OCI-LY1 (cell line): ENCODE results near the gene AGAP9.
"Not testable (repeated sequence)": the region's sequence is repeated elsewhere in the genome, so short reads cannot be mapped to it uniquely, and the experiment has no call there.

Source experiments
- H2AFZ ChIP-seq: fragments of 200-600 bp; sonication (generic), shearing (Covaris generic); 2 replicates; pipeline ENCODE4 v1.6.0; 2014; ENCODE audit warnings: antibody characterized with exemption, mild to moderate bottlenecking, low read length
- H3F3A ChIP-seq: fragments of 200-600 bp; sonication (generic), shearing (Covaris generic); 2 replicates; pipeline ENCODE4 v1.6.0; 2014; ENCODE audit warnings: mild to moderate bottlenecking, antibody characterized with exemption, low read length, moderate library complexity; ENCODE audit not compliant: insufficient read depth
- H3K27ac ChIP-seq: fragments of 200-600 bp; sonication (generic); 2 replicates; pipeline ENCODE4 v1.5.1; 2014; ENCODE audit warnings: low read length, mixed run types, mild to moderate bottlenecking, low read depth; ENCODE audit not compliant: poor library complexity, severe bottlenecking
- H3K27me3 ChIP-seq: fragments of 200-600 bp; sonication (generic); 2 replicates; pipeline ENCODE4 v1.6.0; 2014; ENCODE audit warnings: antibody characterized with exemption, mild to moderate bottlenecking, low read length, moderate library complexity; ENCODE audit not compliant: insufficient read depth
- H3K36me3 ChIP-seq: fragments of 200-600 bp; sonication (generic); 2 replicates; pipeline ENCODE4 v1.6.1; 2014; ENCODE audit warnings: mild to moderate bottlenecking, antibody characterized with exemption, low read length, moderate library complexity, mixed read lengths; ENCODE audit not compliant: insufficient read depth
- H3K4me1 ChIP-seq: fragments of 200-600 bp; sonication (generic); 2 replicates; pipeline ENCODE4 v1.5.1; 2014; ENCODE audit warnings: mild to moderate bottlenecking, low read length, moderate library complexity; ENCODE audit not compliant: insufficient read depth, severe bottlenecking
- H3K4me2 ChIP-seq: fragments of 200-600 bp; sonication (generic), shearing (Covaris generic); 2 replicates; pipeline ENCODE4 v1.6.1; 2014; ENCODE audit warnings: low read length
- H3K4me3 ChIP-seq: fragments of 200-600 bp; sonication (generic); 2 replicates; pipeline ENCODE4 v1.5.1; 2014; ENCODE audit warnings: low read length, low read depth, mild to moderate bottlenecking, mixed read lengths; ENCODE audit not compliant: poor library complexity, severe bottlenecking
- H3K79me2 ChIP-seq: fragments of 200-600 bp; shearing (Covaris generic); 2 replicates; pipeline ENCODE4 v1.6.1; 2016; ENCODE audit warnings: mixed run types, low read length, mixed read lengths; ENCODE audit not compliant: insufficient read depth
- H3K9ac ChIP-seq: fragments of 200-600 bp; sonication (generic), shearing (Covaris generic); 2 replicates; pipeline ENCODE4 v1.6.1; 2014; ENCODE audit warnings: mild to moderate bottlenecking, low read length, mixed read lengths
- H3K9me2 ChIP-seq: fragments of 200-600 bp; sonication (generic), shearing (Covaris generic); 2 replicates; pipeline ENCODE4 v1.6.1; 2014; ENCODE audit warnings: low read depth, mild to moderate bottlenecking, low read length, mixed read lengths
- H3K9me3 ChIP-seq: fragments of 200-600 bp; shearing (Covaris generic); 2 replicates; pipeline ENCODE4 v1.6.1; 2014; ENCODE audit warnings: low read length, mixed read lengths
- H4K20me1 ChIP-seq: fragments of 200-600 bp; sonication (generic), shearing (Covaris generic); 2 replicates; pipeline ENCODE4 v1.6.0; 2016; ENCODE audit warnings: mild to moderate bottlenecking, low read length; ENCODE audit not compliant: insufficient read depth

AGAP9 gene

DNA sequence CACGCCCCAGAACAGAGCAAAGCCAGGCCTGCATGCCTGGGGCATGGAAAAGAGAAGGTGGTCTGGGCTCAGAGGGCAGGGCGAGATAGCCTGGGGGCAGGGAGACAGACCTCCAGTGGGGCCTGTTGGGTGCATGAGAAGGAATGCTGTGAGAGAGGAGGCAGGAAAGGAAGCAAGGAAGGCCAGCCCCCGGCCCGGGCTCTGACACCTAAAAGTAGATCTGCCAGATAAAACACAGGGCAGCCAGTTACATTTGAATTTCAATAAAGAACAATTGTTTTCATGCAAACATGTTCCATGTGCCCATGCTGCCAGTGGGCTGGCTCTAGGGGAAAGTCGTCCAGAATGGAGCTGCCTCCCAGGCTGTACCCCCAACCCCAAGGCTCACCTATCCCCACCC lies 45.3 kb downstream of the AGAP9 start:
- H3K27ac ChIP-seq, H3F3A ChIP-seq, H3K27me3 ChIP-seq, H3K9ac ChIP-seq, H3K4me3 ChIP-seq, H3K9me3 ChIP-seq, H3K79me2 ChIP-seq, H3K4me1 ChIP-seq, H3K4me2 ChIP-seq, H4K20me1 ChIP-seq, H2AFZ ChIP-seq, H3K9me2 ChIP-seq, H3K36me3 ChIP-seq: not testable (repeated sequence)

DNA sequence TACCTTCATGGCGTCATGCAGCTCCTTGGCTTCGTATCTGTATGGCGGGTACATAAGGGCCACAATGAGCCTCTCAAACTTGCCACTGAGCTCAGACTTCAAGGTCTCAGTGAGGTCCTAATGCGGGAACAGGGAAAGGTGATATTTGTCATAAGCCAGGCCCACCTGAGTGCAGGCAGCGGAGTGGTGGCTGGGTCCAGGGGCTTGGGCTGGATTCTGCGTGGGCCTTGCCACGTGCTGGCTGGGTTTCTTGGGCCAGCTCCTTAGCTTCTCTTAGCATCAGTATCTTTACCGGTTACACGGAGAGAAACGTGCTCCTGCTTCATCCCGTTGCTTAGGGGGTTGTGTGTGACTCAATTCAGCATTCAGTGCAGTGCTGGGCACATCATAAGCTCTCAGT lies 46.4 kb downstream of the AGAP9 start:
- not testable (repeated sequence) for H3K79me2 ChIP-seq, H2AFZ ChIP-seq, H3K9me2 ChIP-seq, H3K4me2 ChIP-seq, H3K27me3 ChIP-seq, H3K4me3 ChIP-seq, H3K27ac ChIP-seq, H4K20me1 ChIP-seq, H3K9me3 ChIP-seq, H3K4me1 ChIP-seq, H3K36me3 ChIP-seq, H3F3A ChIP-seq, H3K9ac ChIP-seq

DNA sequence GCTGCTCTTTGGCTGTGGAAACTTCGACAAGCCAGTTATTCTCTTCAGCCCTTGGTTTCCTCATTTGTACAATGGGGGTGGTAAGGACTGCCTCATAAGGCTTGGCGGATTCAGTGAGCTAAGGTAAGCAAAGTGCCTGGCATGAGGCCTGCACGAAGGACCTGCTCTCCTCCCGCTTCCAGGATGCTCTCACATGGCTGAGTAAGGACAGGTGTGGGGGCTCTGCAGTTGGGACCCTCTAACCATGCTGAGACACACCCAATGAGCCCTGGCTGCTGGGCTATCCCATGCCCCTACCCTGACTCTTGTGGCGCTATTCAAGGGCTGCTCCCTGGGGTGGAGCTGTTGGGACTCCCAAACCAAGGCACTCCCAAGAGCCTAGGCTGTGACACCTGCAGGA lies 48.3 kb downstream of the AGAP9 start:
- not testable (repeated sequence) for H3K9me3 ChIP-seq, H3K27me3 ChIP-seq, H3K79me2 ChIP-seq, H3K9me2 ChIP-seq, H3K4me3 ChIP-seq, H3K27ac ChIP-seq, H3K4me2 ChIP-seq, H3K4me1 ChIP-seq, H3K9ac ChIP-seq, H2AFZ ChIP-seq, H3F3A ChIP-seq, H4K20me1 ChIP-seq, H3K36me3 ChIP-seq

GRCh38 chr10:47473516-47473915 lies 49.9 kb downstream of the AGAP9 start:
- H3K36me3 ChIP-seq, H3K27ac ChIP-seq, H3K4me3 ChIP-seq, H3K4me2 ChIP-seq, H3K9ac ChIP-seq, H4K20me1 ChIP-seq, H2AFZ ChIP-seq, H3K4me1 ChIP-seq, H3K9me3 ChIP-seq, H3K79me2 ChIP-seq, H3F3A ChIP-seq, H3K27me3 ChIP-seq, H3K9me2 ChIP-seq: not testable (repeated sequence)

DNA sequence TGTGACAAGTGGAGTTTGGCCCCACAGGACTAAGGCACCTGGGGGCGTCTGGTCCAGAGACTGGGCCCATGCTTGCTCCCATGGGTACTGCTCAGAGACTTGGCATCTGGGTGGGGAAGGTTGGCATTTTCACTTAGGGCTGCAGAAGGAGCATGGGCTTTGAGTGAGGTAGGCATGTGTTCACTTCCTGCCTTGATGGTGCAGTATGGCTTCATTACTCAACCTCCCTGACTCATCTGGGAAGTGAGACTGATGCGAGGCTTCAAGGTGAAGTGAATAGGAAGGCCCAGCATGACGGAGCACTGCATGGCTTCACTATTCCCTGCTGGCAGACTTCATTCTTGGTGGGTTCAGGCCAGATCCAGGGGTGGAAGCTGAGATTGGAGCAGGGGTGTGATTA lies 50.8 kb downstream of the AGAP9 start:
- H3K4me1 ChIP-seq, H4K20me1 ChIP-seq, H3K9ac ChIP-seq, H3K79me2 ChIP-seq, H3K9me3 ChIP-seq, H3K4me3 ChIP-seq, H2AFZ ChIP-seq, H3K9me2 ChIP-seq, H3K27ac ChIP-seq, H3K27me3 ChIP-seq, H3F3A ChIP-seq, H3K4me2 ChIP-seq, H3K36me3 ChIP-seq: not testable (repeated sequence)

- not testable (repeated sequence) for H3K36me3 ChIP-seq, H3K9me2 ChIP-seq, H3K79me2 ChIP-seq, H3F3A ChIP-seq, H3K4me2 ChIP-seq, H3K4me3 ChIP-seq, H3K9ac ChIP-seq, H4K20me1 ChIP-seq, H3K27ac ChIP-seq, H2AFZ ChIP-seq, H3K9me3 ChIP-seq, H3K27me3 ChIP-seq, H3K4me1 ChIP-seq
These were observed 51.4 kb downstream of the AGAP9 start for GRCh38 chr10:47472072-47472471.

GRCh38 chr10:47468731-47469528 lies 54.5 kb downstream of the AGAP9 start:
- not testable (repeated sequence) for H3K36me3 ChIP-seq, H3K4me1 ChIP-seq, H3F3A ChIP-seq, H3K79me2 ChIP-seq, H3K9me3 ChIP-seq, H2AFZ ChIP-seq, H3K27me3 ChIP-seq, H4K20me1 ChIP-seq, H3K27ac ChIP-seq, H3K4me3 ChIP-seq, H3K4me2 ChIP-seq, H3K9me2 ChIP-seq, H3K9ac ChIP-seq

- not testable (repeated sequence) for H3K27ac ChIP-seq, H2AFZ ChIP-seq, H3K36me3 ChIP-seq, H3F3A ChIP-seq, H3K9ac ChIP-seq, H3K4me3 ChIP-seq, H3K9me2 ChIP-seq, H3K4me2 ChIP-seq, H3K9me3 ChIP-seq, H3K27me3 ChIP-seq, H3K79me2 ChIP-seq, H4K20me1 ChIP-seq, H3K4me1 ChIP-seq
These were observed 55.5 kb downstream of the AGAP9 start for GRCh38 chr10:47467957-47468356.
